ES-I3 (cell line): ENCODE data around the gene GALNT9.
"Not testable (repeated sequence)": the region's sequence is repeated elsewhere in the genome, so short reads cannot be mapped to it uniquely, and the experiment has no call there.

Source experiments
- H3K36me3 ChIP-seq: 2 replicates; pipeline ENCODE4 v1.6.1; 2013; ENCODE audit warnings: mild to moderate bottlenecking, low read length, control low read depth, moderate library complexity; ENCODE audit not compliant: insufficient read depth
- H3K4me1 ChIP-seq: 2 replicates; pipeline ENCODE4 v1.6.1; 2013; ENCODE audit warnings: mild to moderate bottlenecking, control low read depth, low read length; ENCODE audit not compliant: insufficient read depth
- H3K9ac ChIP-seq: 2 replicates; pipeline ENCODE4 v1.6.1; 2013; ENCODE audit warnings: low read depth, mild to moderate bottlenecking, low read length, moderate library complexity
- H3K9me3 ChIP-seq: 2 replicates; pipeline ENCODE4 v1.6.1; 2013; ENCODE audit warnings: mild to moderate bottlenecking, low read length, moderate library complexity; ENCODE audit not compliant: control insufficient read depth, insufficient read depth

GALNT9 gene

GRCh38 chr12:132275631-132276030 is 53.8 kb downstream of the GALNT9 start:
- H3K36me3 ChIP-seq, result no peaks in the 10 kb centered on the region
- H3K9ac ChIP-seq, result no peak overlapping the region
- H3K9me3 ChIP-seq, result no peaks in the 10 kb centered on the region
- peaks cover 5% of the 10 kb centered on the region; the same call in 1 of the 2 replicates for H3K4me1 ChIP-seq

DNA sequence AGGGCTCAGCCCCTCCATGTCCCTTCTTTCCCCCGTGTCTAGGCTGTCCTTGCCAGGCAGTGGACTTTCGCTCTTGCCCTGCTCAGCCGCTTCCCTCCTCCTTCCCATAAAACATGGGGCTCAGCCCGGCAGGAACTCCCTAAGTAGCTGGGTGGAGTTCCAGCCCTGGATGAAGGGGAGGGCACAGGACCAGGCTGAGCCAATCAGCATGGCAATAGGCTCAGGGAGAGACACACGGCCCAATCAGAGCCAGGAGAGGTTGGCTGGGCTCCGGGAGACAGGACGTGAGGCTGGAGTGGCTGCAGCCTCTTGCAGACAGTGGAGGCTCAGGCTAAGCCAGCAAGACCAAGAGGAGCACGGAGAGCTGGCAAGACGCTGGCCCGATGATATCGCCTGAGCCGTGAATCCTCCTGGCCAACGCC is 54.3 kb downstream of the GALNT9 start:
- H3K9ac ChIP-seq, result no peak overlapping the region
- H3K4me1 ChIP-seq, result peaks cover 5% of the 10 kb centered on the region; the same call in 1 of the 2 replicates
- H3K36me3 ChIP-seq, result no peaks in the 10 kb centered on the region
- H3K9me3 ChIP-seq, result no peaks in the 10 kb centered on the region

DNA sequence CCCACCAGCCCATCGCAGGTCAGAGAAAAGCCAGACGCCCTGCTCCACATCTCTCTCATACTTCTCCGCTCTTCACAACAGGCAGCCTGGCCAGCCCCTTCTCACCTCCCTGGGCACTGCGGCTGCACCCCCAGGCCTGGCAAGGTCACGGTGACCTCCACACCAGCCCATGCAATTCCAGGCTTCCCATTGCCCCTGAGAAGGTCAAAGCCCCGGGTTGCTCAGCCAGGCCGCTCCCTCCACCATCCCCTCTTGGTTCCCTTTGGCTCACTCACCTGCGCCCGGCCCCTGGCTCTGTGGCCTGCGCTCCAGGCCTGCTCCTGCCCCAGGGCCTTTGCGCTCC is 55.4 kb downstream of the GALNT9 start:
- Histone ChIP-seq H3K4me1 (peaks cover 5% of the 10 kb centered on the region; the same call in 1 of the 2 replicates), H3K36me3 (no peaks in the 10 kb centered on the region), H3K9me3 (no peaks in the 10 kb centered on the region), H3K9ac (no peak overlapping the region)

DNA sequence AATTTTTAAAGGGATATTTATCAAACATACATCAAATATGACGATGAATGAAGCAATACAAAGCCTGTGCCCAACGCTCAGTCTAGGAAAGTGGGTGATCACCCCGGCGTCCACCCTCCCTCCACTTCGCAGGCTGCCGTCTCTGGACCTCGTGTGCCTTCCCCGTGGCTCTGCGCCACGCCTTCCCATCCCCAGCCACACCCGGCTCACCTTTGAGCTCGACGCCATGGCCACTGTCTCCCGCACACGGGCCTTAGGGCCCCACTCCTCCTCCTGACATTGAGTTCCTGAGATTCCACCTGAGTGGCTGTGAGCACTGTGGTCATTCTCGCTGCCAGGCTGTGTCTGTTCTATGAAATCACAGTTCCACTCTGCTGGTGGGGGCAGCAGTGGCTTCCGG is 56.7 kb downstream of the GALNT9 start:
- no peaks in the 10 kb centered on the region for H3K36me3 ChIP-seq
- H3K9ac ChIP-seq, result no peak overlapping the region
- no peaks in the 10 kb centered on the region for H3K9me3 ChIP-seq
- H3K4me1 ChIP-seq, result peaks cover 5% of the 10 kb centered on the region; the same call in 1 of the 2 replicates

- H3K9ac ChIP-seq, result no peak overlapping the region
- no peaks in the 10 kb centered on the region for H3K9me3 ChIP-seq
- H3K36me3 ChIP-seq, result no peaks in the 10 kb centered on the region
- peaks cover 5% of the 10 kb centered on the region; the same call in 1 of the 2 replicates for H3K4me1 ChIP-seq
Measured at GRCh38 chr12:132271755-132272092, 57.7 kb downstream of the GALNT9 start.

DNA sequence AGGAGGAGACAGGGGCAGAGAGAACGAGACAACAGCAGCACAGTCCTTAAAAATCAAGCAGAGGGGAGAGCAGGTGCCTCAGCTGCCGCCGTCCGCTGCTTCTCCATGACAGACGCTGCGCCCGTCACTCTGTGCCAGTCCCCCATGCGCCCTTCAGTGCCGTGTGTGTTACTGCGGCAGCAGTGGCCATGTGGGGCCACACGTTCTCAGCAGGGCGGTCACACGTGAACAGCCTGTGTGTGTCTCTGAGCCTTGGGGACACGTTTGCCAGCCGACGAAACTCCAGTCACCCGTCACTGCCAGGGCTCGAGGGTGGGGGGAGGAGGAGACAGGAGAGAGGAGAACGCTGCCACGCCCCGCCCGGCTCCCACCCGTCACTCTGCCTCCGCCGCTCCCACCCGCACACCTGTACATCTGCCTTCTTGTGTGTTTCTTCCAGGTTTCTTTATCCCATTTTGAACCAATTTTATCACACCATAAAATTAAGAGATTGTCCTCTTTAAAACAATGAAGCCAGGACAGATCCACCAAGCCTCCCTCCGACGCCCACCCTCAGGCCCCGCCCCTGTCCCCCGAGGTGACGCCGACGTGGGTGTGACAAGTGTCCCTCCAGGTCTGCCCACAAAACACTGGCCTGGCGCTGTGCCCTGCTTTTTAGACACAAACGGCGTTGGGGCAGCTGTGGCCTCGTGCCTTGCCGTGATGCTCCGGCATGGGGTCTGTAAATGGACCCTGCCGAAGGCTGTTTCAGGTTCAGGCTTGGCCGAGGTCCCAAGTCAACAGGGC is 58.2 kb downstream of the GALNT9 start:
- no peak overlapping the region for H3K9ac ChIP-seq
- H3K9me3 ChIP-seq, result no peaks in the 10 kb centered on the region
- H3K36me3 ChIP-seq, result no peaks in the 10 kb centered on the region
- H3K4me1 ChIP-seq, result peaks cover 5% of the 10 kb centered on the region; the same call in 1 of the 2 replicates

GRCh38 chr12:132270516-132270915 is 58.9 kb downstream of the GALNT9 start:
- no peak overlapping the region for H3K9ac ChIP-seq
- no peaks in the 10 kb centered on the region for H3K36me3 ChIP-seq
- H3K9me3 ChIP-seq, result no peaks in the 10 kb centered on the region
- H3K4me1 ChIP-seq, result peaks cover 5% of the 10 kb centered on the region; the same call in 1 of the 2 replicates

DNA sequence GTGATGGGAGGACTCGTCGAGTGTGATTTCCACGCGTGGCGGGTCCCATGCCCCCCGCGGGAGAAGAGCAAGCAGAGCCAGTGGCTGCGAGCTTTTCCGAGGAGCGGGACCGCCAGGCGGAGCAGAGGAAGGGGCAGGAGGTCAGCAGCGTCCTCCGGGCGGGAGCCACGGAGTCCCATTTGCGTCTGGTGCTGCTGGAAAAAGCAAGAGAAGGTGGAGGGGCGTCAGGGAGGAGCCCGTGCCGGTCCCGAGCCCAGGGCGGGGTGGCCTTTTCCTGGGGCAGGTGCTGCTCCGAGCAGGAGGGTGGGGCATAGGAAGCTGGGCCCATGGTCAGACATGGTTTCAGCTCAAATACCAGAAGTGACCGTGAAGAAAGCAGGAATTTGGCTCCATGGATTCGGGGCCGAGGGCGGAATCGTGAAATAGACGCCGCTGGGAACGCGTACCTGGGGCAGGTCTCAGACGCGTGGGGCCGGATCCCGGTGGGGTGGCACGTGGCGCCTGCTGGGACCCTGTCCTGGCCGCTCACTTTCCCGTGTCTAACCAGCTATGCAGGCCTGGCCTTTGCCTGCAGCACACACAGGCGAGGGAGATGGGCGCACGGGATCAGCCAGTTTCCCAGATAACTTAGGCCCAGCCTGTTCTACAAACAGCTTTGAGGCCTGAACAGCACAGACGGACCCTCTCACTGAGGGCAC is 60.0 kb downstream of the GALNT9 start:
- H3K4me1 ChIP-seq, result no peaks in the 10 kb centered on the region; the same call in 1 of the 2 replicates
- H3K9ac ChIP-seq, result no peak overlapping the region
- no peaks in the 10 kb centered on the region for H3K36me3 ChIP-seq
- H3K9me3 ChIP-seq, result no peaks in the 10 kb centered on the region

GRCh38 chr12:132268674-132269073 is 60.7 kb downstream of the GALNT9 start:
- H3K9me3 ChIP-seq, result no peaks in the 10 kb centered on the region
- H3K9ac ChIP-seq, result no peak overlapping the region
- H3K36me3 ChIP-seq, result no peaks in the 10 kb centered on the region
- no peaks in the 10 kb centered on the region for H3K4me1 ChIP-seq

DNA sequence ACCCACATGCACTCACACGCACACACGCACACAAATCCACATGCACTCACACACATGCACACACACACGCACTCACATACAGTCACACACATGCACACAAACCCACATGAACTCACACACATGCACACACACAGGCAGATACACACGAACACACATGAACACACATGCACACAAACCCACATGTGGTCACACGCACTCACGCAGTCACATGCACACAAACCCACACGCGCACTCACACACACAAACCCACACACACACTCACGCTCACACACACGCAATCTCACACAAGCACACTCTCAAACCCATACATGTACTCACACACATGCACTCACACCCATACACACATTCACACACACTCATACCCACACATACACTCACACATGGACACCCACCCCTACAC is 61.5 kb downstream of the GALNT9 start:
- Histone ChIP-seq H3K9ac (no peak overlapping the region), H3K9me3 (no peaks in the 10 kb centered on the region), H3K36me3 (no peaks in the 10 kb centered on the region), H3K4me1 (no peaks in the 10 kb centered on the region)

DNA sequence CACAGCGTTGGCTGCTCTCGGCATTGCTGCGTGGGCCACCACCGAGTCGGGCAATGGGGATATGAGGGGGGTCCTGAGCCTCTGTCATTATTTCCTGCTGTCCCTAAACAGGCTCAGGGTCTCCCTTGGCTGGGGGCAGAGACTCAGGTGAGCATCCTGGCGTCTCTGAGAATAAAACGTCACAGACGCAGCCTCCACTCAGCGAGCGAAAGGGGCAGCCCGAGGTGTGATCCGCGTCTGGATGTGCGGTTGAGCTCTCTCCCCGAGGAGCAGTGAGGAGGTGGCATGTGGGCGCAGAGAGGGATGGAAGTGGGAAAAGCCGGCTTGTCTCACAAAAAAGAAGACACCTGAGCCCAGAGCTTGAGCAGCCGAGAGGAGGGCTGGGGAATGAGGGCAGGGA is 62.6 kb downstream of the GALNT9 start:
- no peaks in the 10 kb centered on the region for H3K36me3 ChIP-seq
- no peaks in the 10 kb centered on the region for H3K9me3 ChIP-seq
- no peak overlapping the region for H3K9ac ChIP-seq
- no peaks in the 10 kb centered on the region for H3K4me1 ChIP-seq

GRCh38 chr12:132266370-132266769 is 63.0 kb downstream of the GALNT9 start:
- Histone ChIP-seq H3K9ac (no peak overlapping the region), H3K4me1 (no peaks in the 10 kb centered on the region), H3K36me3 (no peaks in the 10 kb centered on the region), H3K9me3 (no peaks in the 10 kb centered on the region)

GRCh38 chr12:132265822-132266221 is 63.6 kb downstream of the GALNT9 start:
- H3K36me3 ChIP-seq, H3K9ac ChIP-seq, H3K4me1 ChIP-seq, H3K9me3 ChIP-seq: not testable (repeated sequence)

- no peaks in the 10 kb centered on the region for H3K36me3 ChIP-seq
- H3K9ac ChIP-seq, result no peak overlapping the region
- H3K4me1 ChIP-seq, result no peaks in the 10 kb centered on the region
- H3K9me3 ChIP-seq, result no peaks in the 10 kb centered on the region
Measured at GRCh38 chr12:132265056-132265800, 64.2 kb downstream of the GALNT9 start.
